MCF 10A (cell line): Measurements from ENCODE around the gene C1QTNF9B. TPM values are rescaled to one million over a fixed set of nuclear protein-coding genes. Genes with fewer than 3 reads are reported as not detected.

Experiments
- BruUV-seq: library from RNA; stranded (reverse); fragments of 400-500 nt; replicated peaks from 2 replicates; lab custom pipeline; 2021; lab: Mats Ljungman, UMichigan
- CTCF ChIA-PET: fragments of 300-600 bp; sonication (Branson Sonifier 250); formaldehyde crosslinking; extraction: SDS; loops from one replicate; lab custom pipeline; 2021; ENCODE audit warnings: antibody characterized with exemption, inconsistent platforms; lab: Yijun Ruan, JAX
- POLR2A ChIA-PET: fragments of 300-600, 350-650 bp; sonication (Branson Sonifier 250); formaldehyde crosslinking; extraction: SDS; loops from one replicate; lab custom pipeline; 2020; ENCODE audit warnings: antibody characterized with exemption, inconsistent platforms; lab: Yijun Ruan, JAX
- DNase-seq: peaks from one replicate; pipeline ENCODE4 v3.0.0-alpha.2; 2018; ENCODE audit not compliant: unreplicated experiment
- H3K27ac Mint-ChIP-seq: one replicate; pipeline ENCODE4 v1.8.0; 2022; ENCODE audit warnings: mild to moderate bottlenecking, low read depth, mixed read lengths; ENCODE audit not compliant: unreplicated experiment
- H3K27me3 Mint-ChIP-seq: one replicate; pipeline ENCODE4 v1.8.0; 2022; ENCODE audit warnings: mixed read lengths; ENCODE audit not compliant: insufficient read depth, unreplicated experiment
- H3K36me3 Mint-ChIP-seq: one replicate; pipeline ENCODE4 v1.8.0; 2022; ENCODE audit warnings: mild to moderate bottlenecking, moderate library complexity, mixed read lengths; ENCODE audit not compliant: insufficient read depth, unreplicated experiment
- H3K4me1 Mint-ChIP-seq: one replicate; pipeline ENCODE4 v1.8.0; 2022; ENCODE audit warnings: mixed read lengths; ENCODE audit not compliant: insufficient read depth, unreplicated experiment
- H3K4me3 Mint-ChIP-seq: one replicate; pipeline ENCODE4 v1.8.0; 2022; ENCODE audit warnings: mild to moderate bottlenecking, moderate library complexity, mixed read lengths; ENCODE audit not compliant: unreplicated experiment
- H3K9me3 Mint-ChIP-seq: one replicate; pipeline ENCODE4 v1.8.0; 2022; ENCODE audit warnings: mixed read lengths; ENCODE audit not compliant: unreplicated experiment
- CTCF ChIP-seq: fragments of 200-600 bp; IDR thresholded peaks from one replicate; pipeline ENCODE4 v1.8.0; 2022; ENCODE audit warnings: antibody characterized with exemption, mild to moderate bottlenecking; ENCODE audit not compliant: unreplicated experiment
- intact Hi-C: fragments of 100-400 bp; cut with micrococcal nuclease; formaldehyde crosslinking; loops from 2 replicates; pipeline ENCODE4 v1.14.1; 2022
- total RNA-seq: library from RNA; stranded (reverse); gene quantifications from 2 replicates; pipeline ENCODE4 v1.2.3, GENCODE V29; 2022

C1QTNF9B gene
- total RNA-seq, 1 experiment from 2014 or later, result not detected

DNA sequence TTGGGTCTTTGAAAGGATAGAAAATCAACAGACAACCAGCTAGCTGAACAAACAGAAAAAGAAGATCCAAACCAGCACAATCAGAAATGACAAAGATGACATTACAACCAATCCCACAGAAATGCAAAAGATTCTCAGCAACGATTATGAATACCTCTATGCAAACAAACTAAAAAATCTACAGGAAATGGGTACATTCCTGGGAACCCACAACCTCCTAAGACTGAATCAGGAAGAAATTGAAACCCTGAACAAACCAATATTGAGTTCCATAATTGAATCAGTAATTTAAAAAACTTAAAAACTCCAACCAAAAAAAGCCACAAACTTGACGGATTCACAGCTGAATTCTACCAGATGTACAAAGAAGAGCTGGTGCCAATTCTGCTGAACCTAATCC lies 20.9 kb upstream of the C1QTNF9B start:
- H3K9me3 Mint-ChIP-seq, result no peaks in the 10 kb centered on the region
- H3K27ac Mint-ChIP-seq, result no peak overlapping the region
- H3K4me3 Mint-ChIP-seq, result no peak overlapping the region
- H3K4me1 Mint-ChIP-seq, result no peaks in the 10 kb centered on the region
- CTCF ChIA-PET, result interaction anchor here (0.7 to 1.9 kb wide), 6 partner anchors 15 to 301 kb away, joined by 4 to 10 read pairs (median 6); no protein-coding TSS in a partner anchor
- intact Hi-C loops, result no loop called here
- DNase-seq, result no peak
- H3K36me3 Mint-ChIP-seq, result no peaks in the 10 kb centered on the region
- no TSS peak for BruUV-seq
- no peak for TF ChIP-seq CTCF
- POLR2A ChIA-PET, result interaction anchor here (0.6 to 0.7 kb wide), 2 partner anchors 47 to 50 kb away, joined by 3 read pairs; no protein-coding TSS in a partner anchor
- peaks cover 55% of the 10 kb centered on the region for H3K27me3 Mint-ChIP-seq

- BruUV-seq, result no TSS peak
- TF ChIP-seq CTCF, result no peak
- no peaks in the 10 kb centered on the region for H3K36me3 Mint-ChIP-seq
- intact Hi-C loops, result no loop called here
- H3K4me3 Mint-ChIP-seq, result no peak overlapping the region
- CTCF ChIA-PET, result interaction anchor here (0.6 to 2.7 kb wide), 3 partner anchors 46 to 183 kb away, joined by 3 to 10 read pairs (median 3); no protein-coding TSS in a partner anchor
- POLR2A ChIA-PET, result interaction anchor here (1.1 to 2.2 kb wide), 2 partner anchors 41 to 44 kb away, joined by 3 to 6 read pairs; no protein-coding TSS in a partner anchor
- no peaks in the 10 kb centered on the region for H3K9me3 Mint-ChIP-seq
- H3K27ac Mint-ChIP-seq, result no peak overlapping the region
- peaks cover 64% of the 10 kb centered on the region for H3K27me3 Mint-ChIP-seq
- DNase-seq, result peak; percentile 25
- peaks cover 6% of the 10 kb centered on the region for H3K4me1 Mint-ChIP-seq
Observed at GRCh38 chr13:23915308-23915707, 18.0 kb upstream of the C1QTNF9B start.

DNA sequence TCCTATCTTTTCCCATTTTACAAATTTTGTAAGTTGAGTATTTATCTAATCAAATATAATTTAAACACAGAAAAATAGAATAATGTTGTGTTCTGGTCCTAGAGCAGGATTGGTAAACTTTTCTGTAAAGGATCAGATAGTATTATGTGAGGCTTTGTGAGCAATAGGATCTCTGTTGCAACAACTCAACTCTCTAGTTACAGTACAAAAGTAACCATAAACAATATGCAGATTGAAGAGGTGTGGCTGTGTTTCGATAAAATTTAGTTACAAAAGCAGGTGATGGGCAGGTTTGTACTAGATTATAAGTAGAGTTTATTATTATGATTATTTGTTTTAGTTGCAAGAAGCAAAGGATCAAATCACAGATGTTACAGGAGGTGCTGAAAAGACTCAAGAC lies 15.2 kb upstream of the C1QTNF9B start:
- ChIA-PET POLR2A (interaction anchor here (1.3 kb wide), 1 partner anchor 24 kb away, joined by 3 read pairs; no protein-coding TSS in a partner anchor), CTCF (no interaction called here)
- no peak overlapping the region for H3K4me3 Mint-ChIP-seq
- no peak for TF ChIP-seq CTCF
- no peaks in the 10 kb centered on the region for H3K36me3 Mint-ChIP-seq
- peaks cover 35% of the 10 kb centered on the region for H3K27me3 Mint-ChIP-seq
- H3K9me3 Mint-ChIP-seq, result no peaks in the 10 kb centered on the region
- no peak for DNase-seq
- intact Hi-C loops, result no loop called here
- H3K27ac Mint-ChIP-seq, result no peak overlapping the region
- peaks cover 6% of the 10 kb centered on the region for H3K4me1 Mint-ChIP-seq
- BruUV-seq, result no TSS peak

DNA sequence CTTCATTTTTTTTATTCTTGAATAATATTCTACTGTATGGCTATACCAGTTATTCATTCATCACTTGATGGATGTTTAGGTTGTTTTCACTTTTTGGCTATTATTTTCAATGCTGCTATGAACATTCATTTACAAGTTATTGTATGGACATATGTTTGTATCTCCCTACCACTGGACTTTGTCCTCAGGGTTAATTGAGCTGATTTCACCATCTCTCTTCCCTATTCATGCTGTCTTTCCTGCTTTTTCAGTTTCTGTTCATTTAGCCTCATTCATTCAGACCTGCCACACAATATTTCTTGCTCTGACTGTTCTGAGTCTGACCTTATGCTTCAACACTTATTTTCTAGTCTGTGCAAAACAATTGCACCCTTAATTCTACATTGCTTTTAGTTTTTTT lies 12.3 kb upstream of the C1QTNF9B start:
- Mint-ChIP-seq H3K27me3 (peaks cover 13% of the 10 kb centered on the region), H3K4me1 (peaks cover 6% of the 10 kb centered on the region), H3K9me3 (no peaks in the 10 kb centered on the region), H3K27ac (no peak overlapping the region), H3K36me3 (no peaks in the 10 kb centered on the region), H3K4me3 (no peak overlapping the region)
- intact Hi-C loops, result no loop called here
- POLR2A ChIA-PET, result no interaction called here
- no peak for DNase-seq
- no TSS peak for BruUV-seq
- no peak for TF ChIP-seq CTCF
- CTCF ChIA-PET, result interaction anchor here (0.7 to 2.8 kb wide), 3 partner anchors 10 to 51 kb away, joined by 3 to 11 read pairs (median 3); no protein-coding TSS in a partner anchor
